ENCODE data around the gene ALDH4A1. TPM values are rescaled to one million over a fixed set of nuclear protein-coding genes. Genes with fewer than 3 reads are reported as not detected.

Gene ALDH4A1
- total RNA-seq, 4 donors from 2014 or later: 25.1 to 29.5 (median 27.2) TPM

GRCh38 chr1:18869847-18870594 is 32.3 kb downstream of the ALDH4A1 start:
- intact Hi-C loops (cut with DNase I): no loop called here
- Histone ChIP-seq H3K36me3 (peaks cover 0 to 23% (median 8%) of the 10 kb centered on the region in 4 donors), H3K27me3 (peaks cover 0 to 15% (median 0%) of the 10 kb centered on the region in 4 donors), H3K27ac (replicated peaks in 1 of 4) (no peak overlapping the region), H3K9me3 (no peaks in the 10 kb centered on the region), H3K4me1 (peaks cover 2 to 12% (median 6%) of the 10 kb centered on the region in 4 donors), H3K4me3 (no peak overlapping the region)
- DNase-seq (ENCODE audit: extremely low spot score): no peak
- 61% methylated on average over 9 of the region's 9 CpGs for WGBS
- TF ChIP-seq POLR2AphosphoS5 (IDR thresholded peaks at IDR 0.05) (no peak), POLR2A (IDR thresholded peaks at IDR 0.05; ENCODE audit: low read depth) (no peak), EP300 (IDR thresholded peaks at IDR 0.05) (no peak), CTCF (IDR thresholded peaks at IDR 0.05) (no peak)

DNA sequence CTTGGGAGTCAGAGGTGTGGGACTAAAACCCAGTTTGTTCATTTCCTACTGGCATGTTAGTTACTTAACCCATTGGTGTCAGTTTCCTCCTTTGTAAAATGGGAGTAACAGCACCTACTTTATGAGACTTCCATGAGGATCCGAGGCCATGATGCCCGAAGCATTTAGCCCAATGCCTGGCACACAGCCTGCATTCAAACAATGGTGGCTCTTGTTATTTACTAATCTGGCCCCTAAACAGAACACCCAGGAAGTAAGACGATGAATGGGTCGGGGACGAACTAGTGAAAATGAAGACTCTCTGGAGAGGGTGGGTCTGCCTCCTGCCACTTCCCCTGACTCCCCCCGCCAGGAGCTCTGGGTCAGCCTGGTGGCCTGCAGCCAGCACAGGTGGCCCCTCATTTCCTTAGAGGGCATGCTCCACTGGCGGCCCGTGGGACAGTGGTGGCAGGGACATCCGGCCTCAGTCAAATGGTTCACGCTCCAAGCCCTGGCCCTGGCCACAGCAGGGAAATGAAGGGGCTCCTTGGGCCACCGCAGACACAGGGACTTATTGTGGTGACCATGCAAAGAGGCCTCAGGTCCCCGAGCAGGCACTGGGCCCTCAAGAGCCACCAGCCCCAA is 33.4 kb downstream of the ALDH4A1 start:
- H3K4me1 ChIP-seq: peaks cover 0 to 10% (median 0%) of the 10 kb centered on the region in 4 donors
- 83% methylated on average over 10 of the region's 12 CpGs for WGBS
- TF ChIP-seq POLR2AphosphoS5 (IDR thresholded peaks at IDR 0.05) (no peak), POLR2A (IDR thresholded peaks at IDR 0.05; ENCODE audit: low read depth) (no peak), CTCF (IDR thresholded peaks at IDR 0.05) (no peak), EP300 (IDR thresholded peaks at IDR 0.05) (no peak)

GRCh38 chr1:18868354-18868753 is 34.0 kb downstream of the ALDH4A1 start:
- Histone ChIP-seq H3K36me3 (peaks cover 0 to 15% (median 6%) of the 10 kb centered on the region in 4 donors), H3K27me3 (peaks cover 0 to 19% (median 0%) of the 10 kb centered on the region in 4 donors), H3K4me3 (no peak overlapping the region), H3K27ac (replicated peaks in 1 of 4) (no peak overlapping the region), H3K4me1 (peaks cover 0 to 10% (median 0%) of the 10 kb centered on the region in 4 donors), H3K9me3 (no peaks in the 10 kb centered on the region)
- TF ChIP-seq POLR2AphosphoS5 (IDR thresholded peaks at IDR 0.05) (no peak), CTCF (IDR thresholded peaks at IDR 0.05) (no peak), EP300 (IDR thresholded peaks at IDR 0.05) (no peak), POLR2A (IDR thresholded peaks at IDR 0.05; ENCODE audit: low read depth) (no peak)
- DNase-seq (ENCODE audit: extremely low spot score): no peak
- 87% methylated on average over 5 of the region's 5 CpGs for WGBS
- intact Hi-C loops (cut with DNase I): no loop called here

More for the DNA sequence above, 33.4 kb downstream of the ALDH4A1 start:
- peaks cover 0 to 18% (median 8%) of the 10 kb centered on the region in 4 donors for H3K36me3 ChIP-seq
- no peak for DNase-seq (ENCODE audit: extremely low spot score)
- H3K27ac ChIP-seq (replicated peaks in 1 of 4): no peak overlapping the region
- intact Hi-C loops (cut with DNase I): no loop called here
- no peak overlapping the region for H3K4me3 ChIP-seq
- H3K27me3 ChIP-seq: peaks cover 0 to 19% (median 0%) of the 10 kb centered on the region in 4 donors
- no peaks in the 10 kb centered on the region for H3K9me3 ChIP-seq

GRCh38 chr1:18866846-18867245 is 35.5 kb downstream of the ALDH4A1 start:
- 86% methylated on average over 3 of the region's 3 CpGs for WGBS
- peaks cover 0 to 19% (median 0%) of the 10 kb centered on the region in 4 donors for H3K27me3 ChIP-seq
- no peak overlapping the region for H3K27ac ChIP-seq (replicated peaks in 1 of 4)
- TF ChIP-seq POLR2AphosphoS5 (IDR thresholded peaks at IDR 0.05) (no peak), CTCF (IDR thresholded peaks at IDR 0.05) (no peak)
- H3K36me3 ChIP-seq: peaks cover 0 to under 1% (median 0%) of the 10 kb centered on the region in 4 donors
- DNase-seq (ENCODE audit: extremely low spot score): no peak
- no peak overlapping the region for H3K4me3 ChIP-seq
- intact Hi-C loops (cut with DNase I): no loop called here
- no peaks in the 10 kb centered on the region for H3K9me3 ChIP-seq
- peaks cover 0 to 10% (median 0%) of the 10 kb centered on the region in 4 donors for H3K4me1 ChIP-seq

Data from esophagus muscularis mucosa (tissue), 4 donors.